PC-3 (cell line): ENCODE data around the gene TRPM1. TPM values are rescaled to one million over a fixed set of nuclear protein-coding genes. Genes with fewer than 3 reads are reported as not detected.

Source experiments
- ATAC-seq: fragments of 200-7000 bp; cut with Tn5 transposase; 2 replicates; pipeline ENCODE4 v1.9.1; 2020; ENCODE audit warnings: mild to moderate bottlenecking, moderate library complexity
- BruUV-seq: library from RNA; stranded (reverse); fragments of 400-500 nt; replicated peaks from 2 replicates; lab custom pipeline; 2021; lab: Mats Ljungman, UMichigan
- CTCF ChIA-PET: fragments of 300-600 bp; sonication (Branson Sonifier 250); formaldehyde crosslinking; loops from one replicate; lab custom pipeline; 2022; ENCODE audit warnings: antibody characterized with exemption; lab: Charles Lee
- POLR2A ChIA-PET: fragments of 300-600 bp; sonication (Branson Sonifier 250); formaldehyde crosslinking; loops from one replicate; lab custom pipeline; 2022; ENCODE audit warnings: antibody characterized with exemption; ENCODE audit not compliant: unreplicated experiment; lab: Charles Lee
- DNase-seq: peaks from one replicate; pipeline ENCODE4 v3.0.0-alpha.2; 2015
- H2AFZ ChIP-seq: fragments of 300-600 bp; sonication (generic); 2 replicates; pipeline ENCODE4 v1.6.0; 2016; ENCODE audit warnings: antibody characterized with exemption, low read length
- H3F3A ChIP-seq: fragments of 300-600 bp; sonication (generic); one replicate; pipeline ENCODE4 v1.6.0; 2017; ENCODE audit warnings: antibody characterized with exemption, low read length, control low read depth, mild to moderate bottlenecking; ENCODE audit not compliant: unreplicated experiment
- H3K27ac ChIP-seq: fragments of 300-600 bp; sonication (generic); 2 replicates; pipeline ENCODE4 v1.5.1; 2016; ENCODE audit warnings: mild to moderate bottlenecking, low read length
- H3K27me3 ChIP-seq: fragments of 300-600 bp; sonication (generic); 2 replicates; pipeline ENCODE4 v1.6.1; 2016; ENCODE audit warnings: low read length, mixed read lengths
- H3K36me3 ChIP-seq: fragments of 300-600 bp; sonication (generic); 2 replicates; pipeline ENCODE4 v1.6.1; 2016; ENCODE audit warnings: low read depth, mixed run types, low read length, mixed read lengths
- H3K4me1 ChIP-seq: fragments of 300-600 bp; sonication (generic); 2 replicates; pipeline ENCODE4 v1.5.1; 2016; ENCODE audit warnings: low read length; ENCODE audit not compliant: insufficient read depth
- H3K4me2 ChIP-seq: fragments of 300-600 bp; sonication (generic); 2 replicates; pipeline ENCODE4 v1.6.0; 2016; ENCODE audit warnings: low read length
- H3K4me3 ChIP-seq: fragments of 300-600 bp; sonication (generic); 2 replicates; pipeline ENCODE4 v1.5.1; 2016; ENCODE audit warnings: mild to moderate bottlenecking, low read length, mixed read lengths
- H3K79me2 ChIP-seq: fragments of 300-600 bp; sonication (generic); 2 replicates; pipeline ENCODE4 v1.6.1; 2017; ENCODE audit warnings: low read length, mixed read lengths
- H3K9ac ChIP-seq: fragments of 300-600 bp; sonication (generic); 2 replicates; pipeline ENCODE4 v1.6.0; 2016; ENCODE audit warnings: mild to moderate bottlenecking, low read length
- H3K9me2 ChIP-seq: fragments of 300-600 bp; sonication (generic); replicated peaks from 2 replicates; pipeline ENCODE4 v1.6.1; 2016; ENCODE audit warnings: mixed run types, low read length, mixed read lengths
- H3K9me3 ChIP-seq: fragments of 300-600 bp; sonication (generic); 2 replicates; pipeline ENCODE4 v1.6.1; 2016; ENCODE audit warnings: low read length, mixed read lengths
- H4K20me1 ChIP-seq: fragments of 300-600 bp; sonication (generic); 2 replicates; pipeline ENCODE4 v1.6.1; 2016; ENCODE audit warnings: low read length, mixed read lengths
- EZH2 ChIP-seq: fragments of 300-600 bp; sonication (generic); IDR thresholded peaks from one replicate; pipeline ENCODE4 v1.6.1; 2017; ENCODE audit warnings: antibody characterized with exemption, mild to moderate bottlenecking, low read length; ENCODE audit not compliant: unreplicated experiment
- EZH2phosphoT487 ChIP-seq: fragments of 300-600 bp; sonication (generic); IDR thresholded peaks from 2 replicates; pipeline ENCODE4 v1.6.1; 2018; ENCODE audit warnings: mild to moderate bottlenecking, antibody characterized with exemption, low read length, borderline replicate concordance
- intact Hi-C: fragments of 100-400 bp; cut with micrococcal nuclease; formaldehyde crosslinking; loops from 2 replicates; pipeline ENCODE4 v1.9.0; 2023
- total RNA-seq: library from RNA; depleted of rRNA; stranded (reverse); fragments of >200 nt; gene quantifications from 2 replicates; pipeline ENCODE4 v1.2.3, GENCODE V29; 2014
- TF ChIP-seq, protein P1 (sequence below): fragments of 300-600 bp; sonication (generic); conservative IDR thresholded peaks from 2 replicates; pipeline ENCODE4 v1.5.1; 2017; ENCODE audit warnings: antibody characterized with exemption, low read depth, mild to moderate bottlenecking, low read length

The TRPM1 gene
- total RNA-seq, 1 experiment from 2014 or later = not detected

DNA sequence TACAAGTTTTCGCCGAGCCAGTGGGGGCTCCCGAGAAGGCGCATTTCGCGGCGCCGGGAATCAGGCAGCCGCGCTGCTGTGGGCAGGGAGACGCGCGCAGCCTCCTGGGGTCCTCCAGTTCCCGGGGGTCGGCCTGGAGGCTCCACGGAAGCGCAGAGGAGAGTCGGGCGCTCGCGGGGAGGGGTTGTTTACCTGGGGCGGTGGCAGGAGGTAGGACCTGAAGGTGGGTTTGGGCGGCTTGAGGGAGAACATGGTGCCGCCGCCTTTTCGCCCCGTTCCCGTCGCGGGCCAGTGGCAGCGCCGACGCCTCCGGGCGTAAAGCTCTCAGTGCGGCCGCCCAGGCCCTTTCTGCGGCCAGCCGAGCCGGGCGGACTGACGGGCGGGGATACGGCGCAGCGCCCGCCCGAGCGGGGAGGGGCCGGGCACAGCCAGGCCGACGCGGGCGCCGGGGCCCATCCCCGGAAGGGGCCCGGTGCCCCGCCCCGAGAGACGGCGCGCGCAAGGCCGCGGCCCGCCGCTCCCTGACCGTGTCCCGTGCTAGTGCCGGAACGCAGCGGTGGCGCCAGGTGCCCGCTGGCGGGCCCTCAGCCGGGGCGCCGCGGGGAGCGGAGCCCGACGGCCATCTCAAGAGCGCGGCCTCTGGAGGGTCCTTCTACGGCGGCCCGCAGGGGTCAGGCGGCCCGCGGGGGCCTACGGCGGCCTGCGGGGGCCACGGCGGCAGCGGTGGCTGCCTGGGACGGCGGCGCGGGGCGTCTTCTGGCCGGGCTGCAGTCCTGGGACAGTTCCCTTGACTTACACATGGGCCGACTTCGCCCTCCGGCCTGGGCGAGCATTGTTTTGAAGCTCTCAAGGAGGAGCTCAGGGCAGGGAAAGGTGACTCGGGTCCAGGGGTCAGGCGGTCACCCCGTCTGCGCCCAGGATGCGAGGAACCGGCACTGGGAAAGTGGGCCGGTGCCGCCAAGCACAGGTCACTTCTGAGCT lies 110.0 kb downstream of the TRPM1 start, which contains the start of gene MTMR10:
Gene MTMR10 (minus strand): TSS at position 374 of the 981 bp plus-strand sequence. CDS start 122 bp downstream, at position 252.
- BruUV-seq = no TSS peak
- no peaks in the 10 kb centered on the region for H3K36me3 ChIP-seq
- H3K9me2 ChIP-seq = no peaks in the 10 kb centered on the region

DNA sequence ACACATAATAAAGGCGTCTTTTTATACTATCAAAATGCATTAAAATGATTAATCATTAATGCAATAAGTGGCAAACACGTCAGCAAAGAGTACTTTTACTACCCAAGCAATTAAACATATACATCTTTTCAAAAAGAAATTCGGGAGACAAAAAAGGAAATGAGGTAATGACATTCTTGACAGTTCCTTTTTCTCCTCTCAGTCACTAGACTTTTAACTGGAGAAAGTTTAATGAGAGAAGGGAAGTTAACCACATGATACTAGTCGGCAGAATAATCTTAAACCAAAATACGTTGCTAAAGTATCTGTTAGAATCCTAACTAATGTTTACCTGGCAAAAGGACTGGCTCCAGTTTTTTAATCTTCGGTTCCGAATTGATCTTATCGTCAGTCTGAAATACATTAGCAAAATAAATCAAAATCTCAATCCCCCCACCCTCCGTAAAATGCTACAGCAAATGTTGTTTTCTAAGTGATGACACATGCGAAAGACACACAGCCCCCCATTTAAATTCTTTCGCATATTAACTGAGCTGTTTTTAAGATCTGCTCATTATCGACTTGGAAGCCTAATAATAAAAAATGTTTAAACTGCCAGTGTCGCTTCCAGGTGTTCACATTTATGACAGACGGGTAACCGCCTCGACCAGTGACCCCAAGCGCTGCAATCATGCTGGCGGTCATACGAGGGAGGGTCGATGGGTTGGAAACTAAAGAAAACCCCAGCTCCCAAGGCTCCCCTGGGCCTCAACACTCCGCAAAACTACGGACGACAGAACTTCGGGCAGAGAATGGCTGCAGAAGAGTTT lies 110.9 kb downstream of the TRPM1 start:
- CTCF ChIA-PET = no interaction called here
- Histone ChIP-seq H3K9me2 (no peaks in the 10 kb centered on the region), H3K27me3 (no peaks in the 10 kb centered on the region), H3K79me2 (peaks cover 20% of the 10 kb centered on the region), H4K20me1 (no peaks in the 10 kb centered on the region), H3K36me3 (no peaks in the 10 kb centered on the region; the same call in 1 of the 2 replicates), H2AFZ (peak overlapping the region; percentile 99), H3K9ac (peak overlapping the region; percentile 89), H3K9me3 (no peaks in the 10 kb centered on the region), H3K4me1 (peaks cover 20% of the 10 kb centered on the region), H3F3A (no peaks in the 10 kb centered on the region), H3K4me3 (peak overlapping the region; percentile 100), H3K4me2 (peak overlapping the region; percentile 95), H3K27ac (no peak overlapping the region; the same call in 1 of the 2 replicates)
- DNase-seq = peak; percentile 30
- no peak for TF ChIP-seq EZH2phosphoT487
- TF ChIP-seq, protein P1, sequence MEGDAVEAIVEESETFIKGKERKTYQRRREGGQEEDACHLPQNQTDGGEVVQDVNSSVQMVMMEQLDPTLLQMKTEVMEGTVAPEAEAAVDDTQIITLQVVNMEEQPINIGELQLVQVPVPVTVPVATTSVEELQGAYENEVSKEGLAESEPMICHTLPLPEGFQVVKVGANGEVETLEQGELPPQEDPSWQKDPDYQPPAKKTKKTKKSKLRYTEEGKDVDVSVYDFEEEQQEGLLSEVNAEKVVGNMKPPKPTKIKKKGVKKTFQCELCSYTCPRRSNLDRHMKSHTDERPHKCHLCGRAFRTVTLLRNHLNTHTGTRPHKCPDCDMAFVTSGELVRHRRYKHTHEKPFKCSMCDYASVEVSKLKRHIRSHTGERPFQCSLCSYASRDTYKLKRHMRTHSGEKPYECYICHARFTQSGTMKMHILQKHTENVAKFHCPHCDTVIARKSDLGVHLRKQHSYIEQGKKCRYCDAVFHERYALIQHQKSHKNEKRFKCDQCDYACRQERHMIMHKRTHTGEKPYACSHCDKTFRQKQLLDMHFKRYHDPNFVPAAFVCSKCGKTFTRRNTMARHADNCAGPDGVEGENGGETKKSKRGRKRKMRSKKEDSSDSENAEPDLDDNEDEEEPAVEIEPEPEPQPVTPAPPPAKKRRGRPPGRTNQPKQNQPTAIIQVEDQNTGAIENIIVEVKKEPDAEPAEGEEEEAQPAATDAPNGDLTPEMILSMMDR = no peak
- TF ChIP-seq EZH2 = no peak
- ATAC-seq = no peak
- BruUV-seq = TSS peak; percentile 56
- POLR2A ChIA-PET = no interaction called here
- intact Hi-C loops = loop anchor here (2.0 to 10.0 kb wide), 7 partner anchors 36 to 497 kb away; partner anchors contain the start of genes FAN1 and KLF13

More for the DNA sequence above, 110.0 kb downstream of the TRPM1 start, which contains the start of gene MTMR10:
- CTCF ChIA-PET = interaction anchor here (0.6 kb wide), 1 partner anchor 229 kb away, joined by 3 read pairs; no protein-coding TSS in a partner anchor
- POLR2A ChIA-PET = no interaction called here
- no peak for TF ChIP-seq EZH2phosphoT487
- no peak for TF ChIP-seq EZH2
- TF ChIP-seq, protein P1 = no peak
- Histone ChIP-seq H3K4me2 (peak within 1 kb of the TSS; percentile 95), H3F3A (no peaks in the 10 kb centered on the region), H3K9me3 (no peaks in the 10 kb centered on the region), H3K27me3 (no peaks in the 10 kb centered on the region), H3K4me3 (peak within 1 kb of the TSS; percentile 100), H3K9ac (peak within 1 kb of the TSS; percentile 89), H2AFZ (peak within 1 kb of the TSS; percentile 99), H3K27ac (peak within 1 kb of the TSS; percentile 22; the same call in 1 of the 2 replicates), H4K20me1 (no peaks in the 10 kb centered on the region), H3K79me2 (peaks cover 20% of the 10 kb centered on the region), H3K4me1 (peaks cover 20% of the 10 kb centered on the region)
- DNase-seq = peak; percentile 85
- intact Hi-C loops = loop anchor here (2.0 to 10.0 kb wide), 7 partner anchors 37 to 496 kb away; partner anchors contain the start of genes FAN1 and KLF13
- ATAC-seq = peak; percentile 92
